GM19025 (cell line): ENCODE data around the gene DPM3.
A peak's percentile ranks its signal among the peaks of the same experiment; 100 is the strongest.
"Not testable (repeated sequence)": the region's sequence is repeated elsewhere in the genome, so short reads cannot be mapped to it uniquely, and the experiment has no call there.

ENCODE experiments used
- ATAC-seq: cut with Tn5 transposase; IDR thresholded peaks from one replicate; pipeline ENCODE4 v1.9.1; 2021; ENCODE audit warnings: mild to moderate bottlenecking, low read depth, moderate library complexity; ENCODE audit not compliant: unreplicated experiment

The DPM3 gene

DNA sequence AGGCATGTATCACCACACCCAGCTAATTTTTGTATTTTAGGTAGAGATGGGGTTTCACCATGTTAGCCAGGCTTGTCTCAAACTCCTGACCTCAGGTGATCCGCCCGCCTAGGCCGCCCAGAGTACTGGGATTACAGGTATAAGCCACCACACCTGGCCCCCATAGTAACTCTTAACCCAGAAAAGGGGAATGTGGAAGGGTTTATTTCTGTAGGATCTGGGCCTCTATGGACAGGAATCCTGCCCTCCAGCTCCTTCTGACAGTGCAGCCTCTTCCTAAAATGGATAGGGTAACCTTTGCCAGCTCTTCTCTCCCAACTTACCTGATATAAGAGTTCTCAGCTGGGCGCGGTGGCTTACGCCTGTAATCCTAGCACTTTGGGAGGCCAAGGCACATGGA is 22.3 kb upstream of the DPM3 start:
- ATAC-seq = not testable (repeated sequence)

DNA sequence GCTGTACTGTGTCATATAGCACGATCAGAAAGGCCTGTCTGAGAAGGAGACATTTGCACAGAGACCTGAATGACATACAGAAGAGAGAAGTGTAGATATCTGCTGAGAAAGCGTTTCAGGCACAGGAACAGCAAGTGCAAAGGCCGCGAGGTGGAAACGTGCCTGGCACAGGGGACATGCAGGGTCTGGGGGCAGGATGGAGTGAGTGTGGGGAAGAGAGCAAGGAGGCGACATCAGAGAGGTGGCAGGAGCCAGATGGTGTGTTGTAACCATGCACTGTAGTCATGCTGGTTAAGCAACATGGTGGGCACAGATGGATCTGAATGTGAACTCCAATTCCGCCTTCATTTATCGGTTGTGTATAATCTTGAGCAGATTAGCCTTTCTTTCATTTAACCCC is 19.8 kb upstream of the DPM3 start:
- no peak for ATAC-seq

DNA sequence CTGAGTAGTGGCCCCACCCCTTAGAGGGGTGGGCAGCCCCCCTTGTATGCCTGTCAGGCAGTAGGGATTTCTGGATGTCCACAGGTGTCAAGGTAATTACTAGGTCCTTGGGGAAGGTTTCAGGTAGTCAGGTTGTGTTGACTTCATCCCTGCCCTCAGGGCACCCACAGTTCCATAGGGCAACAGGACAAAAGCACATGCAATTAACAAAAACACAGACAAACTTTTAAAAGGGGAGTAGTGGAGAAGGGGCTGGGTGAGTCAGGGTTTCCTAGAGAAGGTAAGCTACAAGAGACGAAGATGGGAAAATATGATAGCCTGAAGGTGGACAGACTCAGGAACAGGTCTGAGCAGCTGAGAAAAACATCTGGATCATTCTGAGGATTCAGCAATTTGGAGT is 18.7 kb upstream of the DPM3 start:
- ATAC-seq = no peak

DNA sequence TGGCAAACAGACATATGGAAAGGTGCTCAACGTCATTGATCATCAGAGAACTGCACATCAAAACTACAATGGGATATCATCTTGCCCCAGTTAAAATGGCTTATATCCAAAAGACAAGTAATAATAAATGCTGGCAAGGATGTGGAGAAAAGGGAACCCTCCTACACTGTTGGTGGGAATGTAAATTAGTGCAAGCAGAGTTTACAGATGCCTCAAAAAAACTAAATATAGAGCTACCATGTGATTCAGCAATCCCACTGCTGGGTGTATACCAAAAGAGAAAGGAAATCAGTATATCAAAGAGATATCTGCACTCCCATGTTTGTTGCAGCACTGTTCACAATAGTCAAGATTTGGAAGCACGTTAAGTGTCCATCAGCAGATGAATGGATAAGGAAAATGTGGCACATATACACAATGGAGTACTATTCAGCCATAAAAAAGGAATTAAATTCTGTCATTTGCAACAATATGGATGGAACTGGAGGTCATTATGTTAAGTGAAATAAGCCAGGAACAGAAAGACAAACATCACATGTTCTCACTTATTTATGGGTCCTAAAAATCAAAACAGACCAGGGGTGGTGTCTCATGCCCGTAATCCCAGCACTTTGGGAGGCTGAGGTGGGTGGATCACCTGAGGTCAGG is 15.8 kb upstream of the DPM3 start:
- ATAC-seq = not testable (repeated sequence)

DNA sequence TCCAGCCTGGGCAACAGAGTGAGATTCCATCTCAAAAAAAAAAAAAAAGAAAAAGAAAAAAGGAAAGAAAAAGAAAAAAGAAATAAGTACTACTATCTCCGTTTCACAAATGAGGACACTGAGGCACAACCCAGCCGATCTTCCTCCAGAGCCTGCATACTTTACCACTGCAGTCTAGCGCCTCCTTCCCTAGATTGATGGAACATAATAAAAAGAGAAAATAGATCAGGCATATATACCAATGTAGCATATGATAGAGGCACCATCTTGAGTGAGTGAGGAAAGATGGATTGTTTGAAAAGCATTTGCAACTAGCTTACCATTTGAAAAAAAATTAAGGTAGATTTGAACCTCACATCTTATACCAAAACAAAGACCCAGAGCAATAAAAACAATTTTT is 5.2 kb upstream of the DPM3 start:
- ATAC-seq = no peak

DNA sequence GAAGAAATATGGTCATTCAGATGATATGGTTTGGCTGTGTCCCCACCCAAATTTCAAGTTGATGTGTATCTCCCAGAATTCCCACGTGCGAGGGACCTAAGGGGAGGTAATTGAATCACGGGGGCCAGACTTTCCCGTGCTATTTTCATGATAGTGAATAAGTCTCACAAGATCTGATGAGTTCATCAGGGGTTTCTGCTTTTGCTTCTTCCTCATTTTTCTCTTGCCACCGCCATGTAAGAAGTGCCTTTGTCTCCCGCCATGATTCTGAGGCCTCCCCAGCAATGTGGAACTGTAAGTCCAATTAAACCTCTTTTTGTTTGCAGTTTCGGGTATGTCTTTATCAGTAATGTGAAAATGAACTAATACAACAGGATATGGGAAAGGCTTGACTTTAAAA is 1.4 kb upstream of the DPM3 start:
- ATAC-seq = no peak

DNA sequence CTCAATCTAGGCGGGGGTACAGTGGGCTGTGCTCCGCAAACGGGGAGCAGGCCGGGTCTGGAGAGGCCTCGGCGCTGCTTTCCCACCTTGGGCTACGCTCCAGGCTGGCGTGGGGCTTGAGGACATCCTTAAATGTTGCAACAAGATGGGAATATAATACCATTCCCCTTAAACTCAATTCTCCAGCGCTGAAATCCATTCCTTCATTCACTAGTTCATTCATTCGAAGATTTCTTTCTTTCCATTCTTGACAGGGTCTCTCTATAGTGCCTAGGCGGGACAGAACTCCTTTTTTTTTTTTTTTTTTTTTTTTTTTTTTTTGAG is 261 bp upstream of the DPM3 start:
- no peak for ATAC-seq

DNA sequence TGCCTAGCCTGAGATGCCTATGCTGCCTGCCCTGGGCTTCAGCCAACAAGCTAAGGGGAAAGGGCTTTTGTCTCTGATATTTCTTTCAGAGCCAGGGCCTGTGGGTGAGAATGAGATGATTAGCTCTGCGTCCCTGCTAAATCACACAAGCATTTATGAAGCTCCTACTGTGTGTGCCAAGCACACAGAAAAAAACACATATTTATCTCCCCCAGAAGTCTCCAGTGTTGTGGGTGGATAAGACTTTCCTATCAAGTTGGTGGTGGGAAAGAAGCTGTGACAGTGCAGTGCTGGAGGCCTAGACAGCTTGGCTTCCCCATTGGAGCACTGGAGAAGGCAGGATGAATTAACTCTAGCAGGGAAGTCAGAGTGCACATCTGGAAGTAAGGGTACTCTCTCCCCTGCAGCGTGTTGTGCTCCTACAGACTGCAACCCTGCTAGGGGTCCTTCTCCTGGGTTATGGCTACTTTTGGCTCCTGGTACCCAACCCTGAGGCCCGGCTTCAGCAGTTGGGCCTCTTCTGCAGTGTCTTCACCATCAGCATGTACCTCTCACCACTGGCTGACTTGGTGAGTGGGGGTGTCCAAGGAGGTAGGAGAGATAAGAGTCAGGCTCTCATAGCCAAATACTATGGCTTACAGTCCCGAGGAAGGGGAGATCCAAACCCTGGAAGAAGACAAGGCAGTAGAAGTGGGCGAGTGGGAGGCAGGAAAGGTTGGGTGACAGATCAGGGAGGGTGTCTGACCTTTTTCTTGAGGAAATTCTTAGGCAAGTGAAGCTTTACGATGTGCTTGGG is 3.0 kb downstream of the DPM3 start:
- no peak for ATAC-seq

DNA sequence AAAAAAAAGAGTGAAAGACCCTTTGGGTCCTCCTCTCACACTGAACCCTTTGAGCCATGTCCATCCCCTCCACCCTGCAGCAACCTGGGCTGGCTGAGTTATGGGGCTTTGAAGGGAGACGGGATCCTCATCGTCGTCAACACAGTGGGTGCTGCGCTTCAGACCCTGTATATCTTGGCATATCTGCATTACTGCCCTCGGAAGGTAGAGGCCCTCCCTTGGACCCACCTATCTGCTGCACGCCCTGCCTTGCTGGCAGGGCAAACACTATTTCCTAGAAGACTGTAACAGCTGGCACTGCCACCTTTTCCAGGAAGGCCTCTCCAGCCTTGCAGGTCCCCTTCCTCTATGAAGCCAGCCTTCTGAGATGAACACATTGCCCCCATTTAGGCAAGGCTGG is 3.6 kb downstream of the DPM3 start:
- no peak for ATAC-seq

DNA sequence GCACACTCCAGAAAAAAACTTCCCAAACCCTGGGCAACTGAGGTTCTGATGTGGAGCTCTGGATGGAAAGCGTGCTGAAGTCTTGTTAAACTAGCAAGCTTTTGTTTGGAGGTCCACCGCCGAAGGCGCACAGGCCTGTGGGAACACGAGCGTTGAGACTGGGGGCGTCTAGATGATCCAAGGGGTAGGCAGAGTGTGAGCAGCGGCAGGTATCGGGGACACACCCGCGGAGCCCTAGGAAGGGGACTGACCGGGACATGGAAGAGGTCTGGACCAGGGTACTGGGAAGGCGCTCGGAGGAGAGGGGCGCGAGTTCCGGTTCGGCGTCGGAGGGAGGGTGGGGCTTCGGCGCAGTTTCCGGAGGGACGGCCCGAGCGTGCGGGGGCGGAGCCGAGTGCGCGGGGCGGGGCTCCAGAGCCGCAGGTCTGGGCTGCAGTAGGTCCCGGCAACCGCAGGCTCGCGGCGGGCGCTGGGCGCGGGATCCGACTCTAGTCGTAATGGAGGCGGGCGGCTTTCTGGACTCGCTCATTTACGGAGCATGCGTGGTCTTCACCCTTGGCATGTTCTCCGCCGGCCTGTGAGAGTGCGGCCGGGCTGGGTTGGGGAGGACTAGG is 4.8 kb downstream of the DPM3 start, which contains the start of gene SLC50A1:
TSS of gene SLC50A1 (plus strand) at position 438 of the 614 bp plus-strand sequence. CDS start at position 498, 60 bp downstream.
- peak; percentile 69 for ATAC-seq

DNA sequence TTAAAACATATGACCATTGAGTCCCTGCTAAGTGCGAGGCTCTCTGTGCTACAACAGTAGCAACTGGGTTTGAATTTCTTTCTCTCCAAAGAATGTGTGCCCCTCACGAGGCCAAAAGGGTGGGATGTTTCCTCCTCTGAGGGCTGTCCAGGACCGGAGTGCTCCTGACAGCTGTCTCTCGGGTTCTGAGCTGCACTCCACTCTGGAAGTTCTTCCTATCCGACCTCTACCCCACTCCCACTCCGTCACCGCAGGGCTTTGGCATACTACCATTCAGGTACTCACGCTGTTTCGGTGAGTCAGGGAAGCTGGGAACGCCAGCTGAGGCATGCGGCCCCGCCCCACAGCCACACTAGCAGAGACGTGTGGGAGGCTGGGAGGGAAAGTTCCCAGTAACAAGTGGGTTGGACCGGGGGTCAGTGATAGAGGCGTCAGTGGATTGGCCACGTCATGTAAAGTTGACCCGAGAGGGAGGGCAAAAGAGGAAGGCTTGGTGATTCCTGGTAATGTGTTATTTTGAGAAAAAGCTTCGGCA is 5.4 kb downstream of the DPM3 start:
- no peak for ATAC-seq

DNA sequence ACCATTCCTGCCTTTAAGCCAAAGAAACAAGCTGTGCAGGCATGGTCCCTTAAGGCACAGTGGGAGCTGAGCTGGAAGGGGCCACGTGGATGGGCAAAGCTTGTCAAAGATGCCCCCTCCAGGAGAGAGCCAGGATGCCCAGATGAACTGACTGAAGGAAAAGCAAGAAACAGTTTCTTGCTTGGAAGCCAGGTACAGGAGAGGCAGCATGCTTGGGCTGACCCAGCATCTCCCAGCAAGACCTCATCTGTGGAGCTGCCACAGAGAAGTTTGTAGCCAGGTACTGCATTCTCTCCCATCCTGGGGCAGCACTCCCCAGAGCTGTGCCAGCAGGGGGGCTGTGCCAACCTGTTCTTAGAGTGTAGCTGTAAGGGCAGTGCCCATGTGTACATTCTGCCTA is 6.0 kb downstream of the DPM3 start:
- no peak for ATAC-seq

DNA sequence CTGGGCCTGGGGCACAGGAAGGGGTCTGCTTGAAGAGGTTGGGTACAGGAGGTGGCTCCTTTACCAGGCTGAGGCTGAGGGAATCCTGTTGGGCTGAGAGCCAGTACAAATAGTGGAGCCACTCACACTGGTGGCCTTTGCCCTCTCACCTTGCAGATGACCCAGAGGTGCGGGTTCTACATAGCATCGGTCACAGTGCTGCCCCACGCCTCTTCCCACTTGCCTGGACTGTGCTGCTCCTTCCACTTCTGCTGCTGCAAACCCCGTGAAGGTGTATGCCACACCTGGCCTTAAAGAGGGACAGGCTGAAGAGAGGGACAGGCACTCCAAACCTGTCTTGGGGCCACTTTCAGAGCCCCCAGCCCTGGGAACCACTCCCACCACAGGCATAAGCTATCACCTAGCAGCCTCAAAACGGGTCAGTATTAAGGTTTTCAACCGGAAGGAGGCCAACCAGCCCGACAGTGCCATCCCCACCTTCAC is 6.5 kb downstream of the DPM3 start:
- no peak for ATAC-seq

DNA sequence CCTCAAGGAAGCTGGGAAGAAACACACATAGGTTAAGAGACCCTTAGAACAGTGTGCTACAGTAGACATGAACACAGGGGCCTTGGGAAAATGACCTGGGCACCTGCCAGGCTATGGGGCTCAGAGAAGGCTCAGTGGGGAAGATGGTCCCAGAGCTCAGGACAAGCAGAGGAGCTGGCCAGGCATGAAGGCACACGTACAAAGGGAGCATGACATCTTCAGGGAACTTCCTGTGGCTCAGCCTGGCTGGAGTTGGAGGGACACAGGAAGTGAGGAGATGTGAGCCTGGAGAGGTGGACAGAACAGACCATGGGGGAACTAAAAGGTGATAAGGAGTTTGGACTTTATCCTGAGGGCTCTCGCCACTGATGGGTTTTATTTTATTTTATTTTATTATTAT is 8.5 kb downstream of the DPM3 start:
- ATAC-seq = no peak

DNA sequence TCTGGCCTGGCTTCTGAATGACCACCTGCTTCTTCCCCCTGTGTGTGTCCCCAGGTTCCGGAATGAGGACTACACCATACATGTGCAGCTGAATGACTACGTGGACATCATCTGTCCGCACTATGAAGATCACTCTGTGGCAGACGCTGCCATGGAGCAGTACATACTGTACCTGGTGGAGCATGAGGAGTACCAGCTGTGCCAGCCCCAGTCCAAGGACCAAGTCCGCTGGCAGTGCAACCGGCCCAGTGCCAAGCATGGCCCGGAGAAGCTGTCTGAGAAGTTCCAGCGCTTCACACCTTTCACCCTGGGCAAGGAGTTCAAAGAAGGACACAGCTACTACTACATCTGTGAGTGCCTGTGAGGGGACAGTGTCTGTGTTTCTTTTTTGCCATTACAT is 9.0 kb downstream of the DPM3 start:
- ATAC-seq = no peak

DNA sequence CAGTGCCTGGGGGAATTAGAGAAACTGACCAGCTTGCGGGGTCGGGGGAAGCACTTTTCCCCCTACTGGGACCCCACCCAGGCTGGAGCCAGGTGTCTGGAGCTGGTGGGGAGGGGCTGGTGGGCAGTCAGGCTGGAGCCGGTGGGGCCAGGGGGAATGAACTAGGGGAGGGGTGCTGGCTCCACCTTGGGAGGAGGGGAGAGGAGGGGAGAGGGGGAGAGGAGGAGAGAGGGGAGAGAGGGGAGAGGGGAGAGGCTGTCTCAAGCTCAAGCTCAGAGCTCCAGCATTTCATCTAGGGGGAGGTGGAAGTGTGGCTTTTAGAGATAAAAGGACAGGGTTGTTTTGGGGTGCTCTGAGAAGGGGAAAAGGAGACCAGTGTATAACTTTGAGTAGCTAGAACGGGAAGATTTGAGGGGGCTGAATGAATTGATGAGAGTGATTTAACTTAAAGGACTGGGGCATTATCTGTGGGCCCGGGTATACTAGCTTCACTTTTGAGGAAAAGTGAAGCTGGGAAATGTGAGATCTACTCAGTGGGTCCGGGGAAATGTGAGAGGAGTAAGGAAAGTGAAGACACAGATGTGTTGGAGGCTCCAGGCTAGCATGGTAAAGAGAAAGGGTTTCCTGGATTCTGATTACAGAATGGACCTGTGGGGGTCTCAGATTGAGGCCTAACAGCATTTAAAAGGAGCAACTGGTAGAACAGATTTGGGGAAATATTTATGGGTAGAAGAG is 9.9 kb downstream of the DPM3 start:
- ATAC-seq = no peak

DNA sequence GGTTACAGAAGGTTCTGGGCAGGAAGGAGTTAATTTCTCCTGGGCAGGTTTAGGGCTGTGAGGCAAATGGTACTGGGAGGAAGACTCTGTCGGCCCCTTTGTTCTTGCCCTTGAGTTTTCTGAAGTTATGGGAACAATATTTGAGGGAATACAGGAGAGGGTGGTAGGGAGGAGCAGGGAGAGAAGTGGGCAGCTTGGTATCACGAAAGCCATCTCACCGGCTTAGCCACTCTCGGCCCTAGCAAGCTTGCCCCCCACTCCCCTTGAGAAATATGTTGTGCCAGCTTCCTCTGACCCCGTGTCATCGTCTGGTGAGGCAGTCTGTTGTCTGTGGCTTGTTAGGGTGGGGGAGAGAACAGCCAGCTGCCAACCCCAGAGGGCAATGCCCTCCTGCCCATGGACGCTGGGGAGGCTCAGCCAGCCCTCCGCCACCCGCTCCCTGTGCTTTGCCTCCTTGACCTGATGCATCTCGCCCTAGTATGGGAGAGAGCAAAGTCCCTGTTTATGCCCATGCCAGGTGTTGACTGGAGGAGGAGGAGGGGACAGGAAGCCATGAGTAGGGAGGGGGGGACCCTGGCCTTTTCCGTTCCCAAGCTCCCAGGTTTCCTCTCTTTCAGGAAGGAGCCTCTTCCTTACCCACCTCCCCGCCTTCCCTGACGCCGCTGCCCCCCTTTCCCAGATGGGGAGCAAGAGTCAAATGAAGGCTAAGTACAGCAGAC is 11.4 kb downstream of the DPM3 start:
- ATAC-seq = no peak

DNA sequence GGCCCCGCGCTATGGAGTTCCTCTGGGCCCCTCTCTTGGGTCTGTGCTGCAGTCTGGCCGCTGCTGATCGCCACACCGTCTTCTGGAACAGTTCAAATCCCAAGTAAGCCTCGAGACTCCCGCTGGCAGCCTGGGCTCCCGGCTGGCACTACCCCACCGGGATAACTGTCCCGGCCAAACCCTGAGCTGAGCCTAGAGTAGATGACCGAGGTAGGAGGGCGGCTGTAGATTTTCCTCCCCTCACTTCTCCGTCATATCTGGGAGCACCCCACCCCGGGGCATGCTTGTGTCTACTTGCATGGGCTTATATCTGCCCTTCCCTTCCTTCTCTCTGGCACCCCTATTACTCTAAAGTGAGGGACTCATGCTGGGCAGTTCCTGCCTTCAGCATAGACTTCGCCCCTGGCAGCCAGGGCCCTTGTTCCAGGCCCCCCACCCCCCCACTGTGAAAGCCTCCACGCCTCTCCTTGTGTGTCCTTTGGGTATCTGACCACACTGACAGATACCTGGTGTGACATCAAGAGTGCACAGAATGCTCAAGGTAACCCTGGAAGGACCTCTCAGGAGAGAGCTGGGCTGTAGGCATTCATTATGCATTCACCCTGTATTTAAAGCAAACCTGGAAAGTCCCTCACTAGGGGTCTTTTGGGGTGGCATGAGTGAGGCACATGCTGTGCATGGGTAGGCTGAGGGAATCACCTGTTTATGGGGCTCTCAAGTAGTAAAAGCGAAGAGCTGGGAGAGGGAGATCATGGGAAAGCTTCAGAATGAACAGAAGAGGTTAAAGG is 12.2 kb downstream of the DPM3 start:
- no peak for ATAC-seq
